WTC11 (cell line): ENCODE measurements around the gene GSTO1. TPM values are rescaled to one million over a fixed set of nuclear protein-coding genes. Genes with fewer than 3 reads are reported as not detected.

Source experiments
- ATAC-seq: fragments of 200-7000 bp; cut with Tn5 transposase; 2 replicates; pipeline ENCODE4 v1.10.0; 2021; ENCODE audit warnings: mild to moderate bottlenecking, moderate library complexity
- CTCF ChIA-PET: fragments of 300-600 bp; sonication (Branson Sonifier 250); formaldehyde crosslinking; loops from one replicate; lab custom pipeline; 2021; ENCODE audit warnings: antibody characterized with exemption; lab: Charles Lee
- POLR2A ChIA-PET: fragments of 350-600 bp; sonication (Branson Sonifier 250); formaldehyde crosslinking; loops from one replicate; lab custom pipeline; 2021; ENCODE audit warnings: antibody characterized with exemption; lab: Charles Lee
- DNase-seq: peaks from one replicate; pipeline ENCODE4 v3.0.0; 2021; ENCODE audit warnings: low spot score
- H3K27ac Mint-ChIP-seq: 2 replicates; pipeline ENCODE4 v1.8.0; 2021; ENCODE audit warnings: mixed read lengths
- H3K27me3 Mint-ChIP-seq: 2 replicates; pipeline ENCODE4 v1.8.0; 2021; ENCODE audit warnings: low read depth, mild to moderate bottlenecking, moderate library complexity, mixed read lengths
- H3K36me3 Mint-ChIP-seq: 2 replicates; pipeline ENCODE4 v1.8.0; 2021; ENCODE audit warnings: mixed read lengths
- H3K4me1 Mint-ChIP-seq: 2 replicates; pipeline ENCODE4 v1.8.0; 2022; ENCODE audit warnings: mixed read lengths
- H3K4me3 Mint-ChIP-seq: 2 replicates; pipeline ENCODE4 v1.8.0; 2021; ENCODE audit warnings: mild to moderate bottlenecking, moderate library complexity, mixed read lengths
- H3K9me3 Mint-ChIP-seq: 2 replicates; pipeline ENCODE4 v1.8.0; 2021; ENCODE audit warnings: mixed read lengths
- CREM ChIP-seq: sonication (generic); formaldehyde crosslinking; IDR thresholded peaks from 2 replicates; pipeline ENCODE4 v1.8.1; 2022; ENCODE audit warnings: mild to moderate bottlenecking, missing genetic modification reagents, moderate library complexity
- ETV6 ChIP-seq: sonication (generic); formaldehyde crosslinking; IDR thresholded peaks from 2 replicates; pipeline ENCODE4 v1.8.1; 2022; ENCODE audit warnings: mild to moderate bottlenecking, missing genetic modification reagents
- GRHL2 ChIP-seq: fragments of 250-450 bp; sonication (Bioruptor Pico); IDR thresholded peaks from 2 replicates; pipeline ENCODE4 v1.8.0; 2022; ENCODE audit warnings: mild to moderate bottlenecking, moderate library complexity; ENCODE audit not compliant: insufficient replicate concordance, severe bottlenecking
- GTF2I ChIP-seq: fragments of 250-450 bp; sonication (Bioruptor Pico); conservative IDR thresholded peaks from 2 replicates; pipeline ENCODE4 v1.4.0; 2021; ENCODE audit warnings: mild to moderate bottlenecking
- IRF2 ChIP-seq: sonication (generic); formaldehyde crosslinking; IDR thresholded peaks from 2 replicates; pipeline ENCODE4 v1.8.0; 2022; ENCODE audit warnings: low read depth, missing genetic modification reagents, borderline replicate concordance
- JAZF1 ChIP-seq: fragments of 250-450 bp; sonication (Bioruptor Pico); IDR thresholded peaks from 2 replicates; pipeline ENCODE4 v1.9.0; 2021; ENCODE audit warnings: moderate library complexity, mild to moderate bottlenecking, inconsistent platforms
- KAT7 ChIP-seq: sonication (generic); formaldehyde crosslinking; IDR thresholded peaks from 2 replicates; pipeline ENCODE4 v1.8.1; 2023; ENCODE audit warnings: missing genetic modification reagents, mild to moderate bottlenecking, borderline replicate concordance
- NFATC4 ChIP-seq: fragments of 250-450 bp; sonication (Bioruptor Pico); IDR thresholded peaks from 2 replicates; pipeline ENCODE4 v1.9.0; 2021; ENCODE audit warnings: mild to moderate bottlenecking
- NR2C2 ChIP-seq: sonication (generic); formaldehyde crosslinking; IDR thresholded peaks from 2 replicates; pipeline ENCODE4 v1.8.0; 2022; ENCODE audit warnings: mild to moderate bottlenecking, missing genetic modification reagents
- RELA ChIP-seq: sonication (generic); formaldehyde crosslinking; IDR thresholded peaks from 2 replicates; pipeline ENCODE4 v1.8.1; 2022; ENCODE audit warnings: missing genetic modification reagents, mild to moderate bottlenecking, borderline replicate concordance
- SOX15 ChIP-seq: fragments of 250-450 bp; sonication (Bioruptor Pico); IDR thresholded peaks from 2 replicates; pipeline ENCODE4 v1.9.0; 2021; ENCODE audit warnings: mild to moderate bottlenecking
- SP1 ChIP-seq: sonication (generic); formaldehyde crosslinking; conservative IDR thresholded peaks from 2 replicates; pipeline ENCODE4 v1.8.1; 2022; ENCODE audit warnings: missing genetic modification reagents
- TCF7 ChIP-seq: sonication (generic); formaldehyde crosslinking; IDR thresholded peaks from 2 replicates; pipeline ENCODE4 v1.8.0; 2022; ENCODE audit warnings: mild to moderate bottlenecking, low read depth, missing genetic modification reagents, moderate library complexity
- TEAD4 ChIP-seq: sonication (generic); formaldehyde crosslinking; IDR thresholded peaks from 2 replicates; pipeline ENCODE4 v1.8.0; 2022; ENCODE audit warnings: mild to moderate bottlenecking, missing genetic modification reagents
- USF2 ChIP-seq: sonication (generic); formaldehyde crosslinking; IDR thresholded peaks from 2 replicates; pipeline ENCODE4 v1.8.1; 2023; ENCODE audit warnings: mild to moderate bottlenecking, missing genetic modification reagents, moderate library complexity
- ZNF138 ChIP-seq: sonication (generic); formaldehyde crosslinking; conservative IDR thresholded peaks from 2 replicates; pipeline ENCODE4 v1.8.1; 2022; ENCODE audit warnings: mild to moderate bottlenecking, moderate library complexity, missing genetic modification reagents
- ZNF232 ChIP-seq: sonication (generic); formaldehyde crosslinking; IDR thresholded peaks from 2 replicates; pipeline ENCODE4 v1.8.0; 2022; ENCODE audit warnings: mild to moderate bottlenecking, missing genetic modification reagents
- ZNF396 ChIP-seq: fragments of 250-450 bp; sonication (Bioruptor Pico); IDR thresholded peaks from 2 replicates; pipeline ENCODE4 v1.8.0; 2021; ENCODE audit warnings: mild to moderate bottlenecking, moderate library complexity, borderline replicate concordance
- ZNF671 ChIP-seq: fragments of 250-450 bp; sonication (Bioruptor Pico); IDR thresholded peaks from 2 replicates; pipeline ENCODE4 v1.8.0; 2021; ENCODE audit warnings: mild to moderate bottlenecking
- total RNA-seq: library from RNA; stranded (reverse); gene quantifications from 3 replicates; pipeline ENCODE4 v1.2.3, GENCODE V29; 2021
- TF ChIP-seq, protein P1 (sequence below): fragments of 250-450 bp; sonication (Bioruptor Pico); IDR thresholded peaks from 2 replicates; pipeline ENCODE4 v2.1.2; 2022; ENCODE audit warnings: mild to moderate bottlenecking, moderate library complexity
- TF ChIP-seq, protein P2 (sequence below): sonication (generic); formaldehyde crosslinking; IDR thresholded peaks from 2 replicates; pipeline ENCODE4 v1.8.1; 2022; ENCODE audit warnings: low read depth, missing genetic modification reagents, borderline replicate concordance
- TF ChIP-seq, protein P3 (sequence below): sonication (generic); formaldehyde crosslinking; conservative IDR thresholded peaks from 2 replicates; pipeline ENCODE4 v1.8.1; 2022; ENCODE audit warnings: mild to moderate bottlenecking, missing genetic modification reagents

GSTO1 gene
- total RNA-seq, 1 experiment from 2014 or later: 87.9 TPM

GRCh38 chr10:104300736-104301292 lies 46.1 kb downstream of the GSTO1 start (continued):
- TF ChIP-seq ZNF396 (CRISPR knock-in tag): no peak
- no peak for TF ChIP-seq TCF7 (CRISPR knock-in tag)
- TF ChIP-seq, protein P1, sequence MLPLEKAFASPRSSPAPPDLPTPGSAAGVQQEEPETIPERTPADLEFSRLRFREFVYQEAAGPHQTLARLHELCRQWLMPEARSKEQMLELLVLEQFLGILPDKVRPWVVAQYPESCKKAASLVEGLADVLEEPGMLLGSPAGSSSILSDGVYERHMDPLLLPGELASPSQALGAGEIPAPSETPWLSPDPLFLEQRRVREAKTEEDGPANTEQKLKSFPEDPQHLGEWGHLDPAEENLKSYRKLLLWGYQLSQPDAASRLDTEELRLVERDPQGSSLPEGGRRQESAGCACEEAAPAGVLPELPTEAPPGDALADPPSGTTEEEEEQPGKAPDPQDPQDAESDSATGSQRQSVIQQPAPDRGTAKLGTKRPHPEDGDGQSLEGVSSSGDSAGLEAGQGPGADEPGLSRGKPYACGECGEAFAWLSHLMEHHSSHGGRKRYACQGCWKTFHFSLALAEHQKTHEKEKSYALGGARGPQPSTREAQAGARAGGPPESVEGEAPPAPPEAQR (CRISPR knock-in tag): no peak
- no peak for TF ChIP-seq NR2C2 (CRISPR knock-in tag)
- TF ChIP-seq TEAD4 (CRISPR knock-in tag): no peak
- no peak for TF ChIP-seq GTF2I (CRISPR knock-in tag)

DNA sequence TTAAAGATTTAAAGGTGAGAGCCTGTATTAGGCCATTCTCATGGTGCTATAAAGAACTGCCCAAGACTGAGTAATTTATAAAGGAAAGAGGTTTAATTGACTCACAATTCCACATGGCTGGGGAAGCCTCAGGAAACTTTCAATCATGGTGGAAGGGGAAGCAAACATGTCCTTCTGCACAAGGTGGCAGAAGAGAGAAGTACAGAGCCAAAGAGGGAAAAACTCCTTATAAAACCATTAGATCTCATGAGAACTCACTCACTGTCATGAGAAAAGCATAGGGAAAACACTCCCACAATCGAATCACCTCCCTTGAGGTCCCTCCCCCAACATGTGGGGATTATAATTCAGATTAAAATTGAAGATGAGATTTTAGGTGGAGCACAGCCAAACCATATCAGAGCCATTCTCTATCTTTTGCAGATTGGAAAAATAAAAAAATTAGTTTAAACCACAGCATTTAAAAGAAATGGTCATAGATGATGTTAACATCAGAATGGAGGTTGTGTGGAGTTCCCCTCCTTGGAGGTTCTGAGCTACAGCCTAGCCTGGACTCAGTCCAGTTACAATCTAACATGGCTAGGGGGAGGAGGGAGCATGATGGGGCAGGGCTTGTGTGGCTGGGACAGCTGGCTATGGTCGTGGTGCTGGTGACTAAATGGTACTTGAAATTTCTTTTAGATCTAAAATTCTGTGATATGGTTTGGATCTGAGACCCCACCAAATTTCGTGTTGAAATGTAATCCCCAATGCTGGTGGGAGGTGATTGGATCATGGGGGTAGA lies 47.4 kb downstream of the GSTO1 start:
- H3K9me3 Mint-ChIP-seq: peaks cover 32% of the 10 kb centered on the region

DNA sequence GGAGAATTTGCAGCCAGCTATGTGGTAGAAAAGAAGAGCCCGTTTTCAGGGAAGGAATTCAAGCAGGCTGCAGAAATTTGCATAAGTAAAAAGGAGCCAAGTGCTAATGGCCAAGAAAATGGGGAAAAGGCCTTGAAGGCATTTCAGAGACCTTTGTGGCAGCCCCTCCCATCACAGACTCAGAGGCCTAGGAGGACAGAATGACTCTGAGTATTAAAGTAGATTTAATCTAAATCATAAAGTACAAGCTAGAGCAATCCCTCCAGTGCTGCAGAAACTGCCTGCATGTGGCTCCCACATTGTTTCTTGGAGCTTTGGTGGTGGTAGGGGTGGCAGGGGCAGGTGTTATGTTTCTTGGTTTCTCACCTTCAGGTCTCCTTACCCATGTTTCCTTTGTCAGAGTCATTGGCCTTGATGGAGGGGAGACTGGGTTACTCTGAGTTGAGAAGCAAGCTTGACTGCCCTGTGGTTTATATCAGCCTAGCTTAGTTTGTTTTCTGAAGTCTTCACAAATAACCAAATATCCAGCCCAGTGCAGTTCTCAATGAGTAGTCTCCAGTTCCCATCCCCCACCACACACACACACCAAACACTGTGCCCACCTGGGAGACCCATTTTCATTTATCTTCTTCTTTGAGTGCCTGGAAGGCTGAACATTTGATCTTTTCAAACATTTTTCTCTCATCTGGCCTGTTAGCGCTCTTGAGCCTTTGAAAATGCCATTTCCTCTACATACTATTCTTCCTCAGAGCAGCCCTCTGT lies 49.1 kb downstream of the GSTO1 start:
- ATAC-seq: no peak
- no peak for TF ChIP-seq ZNF232 (CRISPR knock-in tag)
- H3K9me3 Mint-ChIP-seq: peaks cover 32% of the 10 kb centered on the region
- no peak overlapping the region for H3K27ac Mint-ChIP-seq
- no peak overlapping the region for H3K4me3 Mint-ChIP-seq
- peaks cover 10% of the 10 kb centered on the region for H3K4me1 Mint-ChIP-seq
- H3K36me3 Mint-ChIP-seq: peaks cover 28% of the 10 kb centered on the region
- POLR2A ChIA-PET: no interaction called here
- CTCF ChIA-PET: interaction anchor here (1.2 kb wide), 1 partner anchor 46 kb away, joined by 3 read pairs; no protein-coding TSS in a partner anchor
- peaks cover 3% of the 10 kb centered on the region; the same call in 1 of the 2 replicates for H3K27me3 Mint-ChIP-seq
- no peak for DNase-seq

More for the DNA sequence above, 47.4 kb downstream of the GSTO1 start:
- no peak overlapping the region for H3K27ac Mint-ChIP-seq
- H3K4me3 Mint-ChIP-seq: no peak overlapping the region
- ATAC-seq (no peak), DNase-seq (no peak)
- H3K27me3 Mint-ChIP-seq: peaks cover 3% of the 10 kb centered on the region; the same call in 1 of the 2 replicates
- no peak for TF ChIP-seq TCF7 (CRISPR knock-in tag)
- TF ChIP-seq ZNF138 (CRISPR knock-in tag): no peak
- TF ChIP-seq SOX15 (CRISPR knock-in tag): no peak
- no peak for TF ChIP-seq JAZF1
- no peak for TF ChIP-seq RELA (CRISPR knock-in tag)
- no peak for TF ChIP-seq GRHL2
- no peak for TF ChIP-seq IRF2 (CRISPR knock-in tag)
- no peak for TF ChIP-seq NFATC4
- no peak for TF ChIP-seq ETV6
- TF ChIP-seq TEAD4 (CRISPR knock-in tag): no peak
- no peak for TF ChIP-seq ZNF671 (CRISPR knock-in tag)
- POLR2A ChIA-PET: no interaction called here
- CTCF ChIA-PET: interaction anchor here (1.4 kb wide), 1 partner anchor 11 kb away, joined by 7 read pairs; no protein-coding TSS in a partner anchor
- H3K36me3 Mint-ChIP-seq: peaks cover 28% of the 10 kb centered on the region
- peaks cover 18% of the 10 kb centered on the region for H3K4me1 Mint-ChIP-seq

DNA sequence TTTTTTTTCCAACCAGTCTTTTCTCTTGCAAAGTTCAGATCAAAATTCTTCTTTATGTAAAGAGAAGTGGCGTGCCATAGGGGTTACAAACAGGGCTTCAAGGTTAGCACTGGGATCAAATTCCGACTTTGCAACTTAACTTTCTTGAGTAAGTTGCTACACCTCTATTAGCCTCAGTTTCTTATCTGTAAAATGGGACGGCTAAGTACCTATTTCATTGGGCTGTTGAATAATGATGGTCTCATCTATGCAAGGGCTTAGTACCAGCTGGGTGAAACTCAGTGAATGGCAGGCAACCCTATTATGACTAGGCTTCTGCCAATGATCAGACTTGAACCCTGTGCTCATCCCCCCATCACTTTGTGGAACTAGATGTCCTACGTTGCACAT lies 49.7 kb downstream of the GSTO1 start:
- Mint-ChIP-seq H3K27ac (no peak overlapping the region), H3K4me3 (no peak overlapping the region), H3K9me3 (peaks cover 32% of the 10 kb centered on the region), H3K27me3 (peaks cover 3% of the 10 kb centered on the region; the same call in 1 of the 2 replicates), H3K36me3 (peaks cover 28% of the 10 kb centered on the region), H3K4me1 (peaks cover 10% of the 10 kb centered on the region)
- POLR2A ChIA-PET: no interaction called here
- CTCF ChIA-PET: interaction anchor here (2.4 to 3.7 kb wide), 3 partner anchors 18 to 48 kb away, joined by 7 to 55 read pairs (median 28); partner anchors contain the start of gene CFAP58
- ATAC-seq (no peak), DNase-seq (no peak)
- TF ChIP-seq SP1 (CRISPR knock-in tag) (no peak), KAT7 (no peak), CREM (CRISPR knock-in tag) (no peak), USF2 (no peak)
- TF ChIP-seq, protein P2, sequence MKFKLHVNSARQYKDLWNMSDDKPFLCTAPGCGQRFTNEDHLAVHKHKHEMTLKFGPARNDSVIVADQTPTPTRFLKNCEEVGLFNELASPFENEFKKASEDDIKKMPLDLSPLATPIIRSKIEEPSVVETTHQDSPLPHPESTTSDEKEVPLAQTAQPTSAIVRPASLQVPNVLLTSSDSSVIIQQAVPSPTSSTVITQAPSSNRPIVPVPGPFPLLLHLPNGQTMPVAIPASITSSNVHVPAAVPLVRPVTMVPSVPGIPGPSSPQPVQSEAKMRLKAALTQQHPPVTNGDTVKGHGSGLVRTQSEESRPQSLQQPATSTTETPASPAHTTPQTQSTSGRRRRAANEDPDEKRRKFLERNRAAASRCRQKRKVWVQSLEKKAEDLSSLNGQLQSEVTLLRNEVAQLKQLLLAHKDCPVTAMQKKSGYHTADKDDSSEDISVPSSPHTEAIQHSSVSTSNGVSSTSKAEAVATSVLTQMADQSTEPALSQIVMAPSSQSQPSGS (CRISPR knock-in tag): no peak
- TF ChIP-seq, protein P3, sequence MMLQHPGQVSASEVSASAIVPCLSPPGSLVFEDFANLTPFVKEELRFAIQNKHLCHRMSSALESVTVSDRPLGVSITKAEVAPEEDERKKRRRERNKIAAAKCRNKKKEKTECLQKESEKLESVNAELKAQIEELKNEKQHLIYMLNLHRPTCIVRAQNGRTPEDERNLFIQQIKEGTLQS: no peak
